H1 (cell line): ENCODE results near the gene A2ML1.

ENCODE experiments used
- POLR2A ChIP-seq, 2 experiments: IDR thresholded peaks; 1 replicate in 1 of 2; 2 replicates in 1 of 2; pipeline ENCODE4 v1.6.1; 2011; ENCODE audit warnings: low read depth in 2 of 2, low read length in 2 of 2, mild to moderate bottlenecking in 2 of 2; ENCODE audit errors: control extremely low read depth in 1 of 2
- TAF1 ChIP-seq: IDR thresholded peaks from 2 replicates; pipeline ENCODE4 v1.6.1; 2011; ENCODE audit warnings: mild to moderate bottlenecking, low read depth, low read length
- TF ChIP-seq, protein P1 (sequence below), 3 experiments: IDR thresholded peaks; 1 replicate in 2 of 3; 2 replicates in 1 of 3; pipeline versions ENCODE4 v1.5.1 to v1.6.1; 2011; ENCODE audit warnings: low read length in 3 of 3, mild to moderate bottlenecking in 3 of 3, inconsistent platforms in 2 of 3, low read depth in 1 of 3, moderate library complexity in 1 of 3; ENCODE audit not compliant: insufficient read depth in 1 of 3; ENCODE audit errors: control extremely low read depth in 1 of 3

DNA sequence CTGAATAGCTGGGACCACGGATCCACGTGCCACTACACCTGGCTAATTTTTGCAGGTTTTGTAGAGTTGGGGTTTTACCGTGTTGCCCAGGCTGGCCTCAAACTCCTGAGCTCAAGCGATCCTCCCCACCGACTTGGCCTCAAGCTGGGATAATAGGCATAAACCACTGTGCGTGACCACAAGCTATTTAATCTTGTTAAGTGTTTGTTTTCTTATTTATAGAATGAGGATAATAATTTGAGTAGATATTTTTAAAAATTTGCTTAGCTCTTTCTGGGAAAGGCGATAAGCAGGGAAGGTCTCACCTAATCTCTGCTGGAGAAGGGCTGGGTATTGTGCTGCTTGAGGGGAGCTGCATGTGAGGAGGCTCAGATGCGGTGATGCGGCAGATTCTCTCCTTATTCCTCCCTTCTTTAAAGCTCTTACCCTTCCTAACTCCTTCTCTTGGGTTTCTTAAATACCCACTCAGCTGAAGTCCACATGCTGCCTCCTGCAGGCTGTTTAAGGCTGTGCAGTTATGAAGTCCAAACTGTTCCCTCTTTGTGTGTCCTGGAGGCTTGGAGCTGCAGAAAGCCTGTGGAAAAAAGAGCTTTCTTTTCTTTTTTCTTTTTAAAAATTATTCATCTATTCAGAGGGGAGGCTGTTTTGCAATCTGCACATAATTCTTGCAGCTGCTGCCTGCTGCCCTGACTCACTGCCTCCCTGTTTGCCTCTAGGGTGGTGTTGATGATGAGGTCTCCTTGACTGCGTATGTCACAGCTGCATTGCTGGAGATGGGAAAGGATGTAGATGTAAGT lies 37.9 kb downstream of the A2ML1 start:
- TF ChIP-seq, protein P1, sequence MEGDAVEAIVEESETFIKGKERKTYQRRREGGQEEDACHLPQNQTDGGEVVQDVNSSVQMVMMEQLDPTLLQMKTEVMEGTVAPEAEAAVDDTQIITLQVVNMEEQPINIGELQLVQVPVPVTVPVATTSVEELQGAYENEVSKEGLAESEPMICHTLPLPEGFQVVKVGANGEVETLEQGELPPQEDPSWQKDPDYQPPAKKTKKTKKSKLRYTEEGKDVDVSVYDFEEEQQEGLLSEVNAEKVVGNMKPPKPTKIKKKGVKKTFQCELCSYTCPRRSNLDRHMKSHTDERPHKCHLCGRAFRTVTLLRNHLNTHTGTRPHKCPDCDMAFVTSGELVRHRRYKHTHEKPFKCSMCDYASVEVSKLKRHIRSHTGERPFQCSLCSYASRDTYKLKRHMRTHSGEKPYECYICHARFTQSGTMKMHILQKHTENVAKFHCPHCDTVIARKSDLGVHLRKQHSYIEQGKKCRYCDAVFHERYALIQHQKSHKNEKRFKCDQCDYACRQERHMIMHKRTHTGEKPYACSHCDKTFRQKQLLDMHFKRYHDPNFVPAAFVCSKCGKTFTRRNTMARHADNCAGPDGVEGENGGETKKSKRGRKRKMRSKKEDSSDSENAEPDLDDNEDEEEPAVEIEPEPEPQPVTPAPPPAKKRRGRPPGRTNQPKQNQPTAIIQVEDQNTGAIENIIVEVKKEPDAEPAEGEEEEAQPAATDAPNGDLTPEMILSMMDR (IDR thresholded peaks at IDR 0.05; ENCODE audit: control extremely low read depth in 1 of 3, insufficient read depth in 1 of 3, low read depth in 1 of 3, low read length in 3 of 3) = peak; percentile 31 to 89 (median 73)
- TF ChIP-seq POLR2A (IDR thresholded peaks at IDR 0.05; ENCODE audit: control extremely low read depth in 1 of 2, low read depth in 2 of 2, low read length in 2 of 2) = no peak
- TF ChIP-seq TAF1 = no peak
